Thyroid gland (tissue), 4 donors: ENCODE results near the gene ITGA11.

Source experiments
- POLR2A ChIP-seq, 2 donors: fragments of 450-650 bp; IDR thresholded peaks; one replicate each; pipeline ENCODE4 v1.6.1; 2017; ENCODE audit warnings: antibody characterized with exemption in 2 of 2, mild to moderate bottlenecking in 2 of 2, moderate library complexity in 1 of 2
- TF ChIP-seq, protein P1 (sequence below), 6 experiments: fragments of 200-600 bp in 3 of 6; fragments of 450-650 bp in 3 of 6; sonication (generic) in 3 of 6; IDR thresholded peaks; one replicate each; pipeline ENCODE4 v1.5.1; 2016 to 2019; ENCODE audit warnings: antibody characterized with exemption in 6 of 6, mild to moderate bottlenecking in 2 of 6, inconsistent platforms in 1 of 6, moderate library complexity in 1 of 6

DNA sequence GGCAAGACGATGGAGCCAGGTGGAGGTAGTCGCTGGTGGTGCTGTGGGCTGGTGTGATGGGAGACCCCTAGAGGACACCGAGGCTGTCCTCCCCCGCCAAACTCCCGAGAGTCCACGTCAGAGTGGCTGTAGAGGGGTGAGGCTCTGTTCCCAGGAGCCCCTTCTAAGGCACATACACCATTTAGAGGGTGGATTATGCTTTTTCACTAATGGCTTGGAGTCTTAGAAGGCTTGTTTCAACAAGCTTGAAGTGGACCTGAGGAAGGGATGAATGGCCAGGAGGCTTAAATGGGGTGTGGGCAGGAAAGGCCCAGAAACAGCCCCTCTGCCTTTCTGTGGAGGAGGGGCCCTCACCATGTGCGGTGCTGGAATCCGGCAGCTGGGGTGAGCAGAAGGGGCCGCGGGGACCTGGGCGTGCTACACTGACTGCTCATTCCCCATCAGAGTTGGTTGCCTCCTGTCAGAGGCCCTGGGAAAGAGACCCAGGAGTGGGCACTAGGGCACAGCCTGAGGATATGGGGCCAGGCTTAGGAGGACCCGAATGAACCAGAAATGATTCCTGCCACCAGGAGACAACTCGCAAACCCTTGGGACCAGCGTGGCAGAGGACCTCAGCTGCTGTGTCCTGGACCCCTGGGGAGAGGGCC is 88.3 kb downstream of the ITGA11 start:
- TF ChIP-seq POLR2A (IDR thresholded peaks at IDR 0.05), result no peak
- TF ChIP-seq, protein P1, sequence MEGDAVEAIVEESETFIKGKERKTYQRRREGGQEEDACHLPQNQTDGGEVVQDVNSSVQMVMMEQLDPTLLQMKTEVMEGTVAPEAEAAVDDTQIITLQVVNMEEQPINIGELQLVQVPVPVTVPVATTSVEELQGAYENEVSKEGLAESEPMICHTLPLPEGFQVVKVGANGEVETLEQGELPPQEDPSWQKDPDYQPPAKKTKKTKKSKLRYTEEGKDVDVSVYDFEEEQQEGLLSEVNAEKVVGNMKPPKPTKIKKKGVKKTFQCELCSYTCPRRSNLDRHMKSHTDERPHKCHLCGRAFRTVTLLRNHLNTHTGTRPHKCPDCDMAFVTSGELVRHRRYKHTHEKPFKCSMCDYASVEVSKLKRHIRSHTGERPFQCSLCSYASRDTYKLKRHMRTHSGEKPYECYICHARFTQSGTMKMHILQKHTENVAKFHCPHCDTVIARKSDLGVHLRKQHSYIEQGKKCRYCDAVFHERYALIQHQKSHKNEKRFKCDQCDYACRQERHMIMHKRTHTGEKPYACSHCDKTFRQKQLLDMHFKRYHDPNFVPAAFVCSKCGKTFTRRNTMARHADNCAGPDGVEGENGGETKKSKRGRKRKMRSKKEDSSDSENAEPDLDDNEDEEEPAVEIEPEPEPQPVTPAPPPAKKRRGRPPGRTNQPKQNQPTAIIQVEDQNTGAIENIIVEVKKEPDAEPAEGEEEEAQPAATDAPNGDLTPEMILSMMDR (IDR thresholded peaks at IDR 0.05), result no peak
